ENCODE data around the gene KLK7.

GRCh38 chr19:51025809-51026553 is 42.3 kb upstream of the KLK7 start:
- TF ChIP-seq CTCF (IDR thresholded peaks at IDR 0.05; ENCODE audit: low read length) (no peak), EZH2 (optimal IDR thresholded peaks at IDR 0.05; ENCODE audit: low read depth, low read length) (no peak)
